ENCODE measurements around the gene CACNA2D3.

CACNA2D3 gene

GRCh38 chr3:54150864-54151467 is 28.6 kb downstream of the CACNA2D3 start:
- H3K36me3 ChIP-seq, result no peaks in the 10 kb centered on the region
- H3K4me3 ChIP-seq, result no peak overlapping the region
- H3K4me1 ChIP-seq, result peaks cover 0 to 7% (median 0%) of the 10 kb centered on the region in 4 donors
- H3K9me3 ChIP-seq, result no peaks in the 10 kb centered on the region
- H3K27ac ChIP-seq, result no peak overlapping the region
- no peak for DNase-seq
- intact Hi-C loops (cut with DNase I; ENCODE audit: low total_unique reads), result no loop called here
- no peak for TF ChIP-seq CTCF (IDR thresholded peaks at IDR 0.05)
- peaks cover 0 to 11% of the 10 kb centered on the region in 2 donors for H3K27me3 ChIP-seq

GRCh38 chr3:54153477-54153876 is 31.1 kb downstream of the CACNA2D3 start:
- DNase-seq, result no peak
- no peaks in the 10 kb centered on the region for H3K36me3 ChIP-seq
- H3K4me1 ChIP-seq, result no peaks in the 10 kb centered on the region
- no peak overlapping the region for H3K27ac ChIP-seq
- no peak for TF ChIP-seq CTCF (IDR thresholded peaks at IDR 0.05)
- H3K9me3 ChIP-seq, result no peaks in the 10 kb centered on the region
- intact Hi-C loops (cut with DNase I; ENCODE audit: low total_unique reads), result no loop called here
- H3K4me3 ChIP-seq, result no peak overlapping the region
- H3K27me3 ChIP-seq, result no peaks in the 10 kb centered on the region

GRCh38 chr3:54157860-54158259 is 35.5 kb downstream of the CACNA2D3 start:
- Histone ChIP-seq H3K4me1 (no peaks in the 10 kb centered on the region), H3K36me3 (no peaks in the 10 kb centered on the region), H3K4me3 (no peak overlapping the region), H3K27me3 (no peaks in the 10 kb centered on the region), H3K27ac (no peak overlapping the region), H3K9me3 (no peaks in the 10 kb centered on the region)
- intact Hi-C loops (cut with DNase I; ENCODE audit: low total_unique reads), result no loop called here
- TF ChIP-seq CTCF (IDR thresholded peaks at IDR 0.05), result no peak
- DNase-seq, result no peak

- Histone ChIP-seq H3K27ac (no peak overlapping the region), H3K9me3 (no peaks in the 10 kb centered on the region), H3K36me3 (no peaks in the 10 kb centered on the region), H3K27me3 (no peaks in the 10 kb centered on the region), H3K4me1 (no peaks in the 10 kb centered on the region), H3K4me3 (no peak overlapping the region)
- intact Hi-C loops (cut with DNase I; ENCODE audit: low total_unique reads), result no loop called here
- DNase-seq, result no peak
- no peak for TF ChIP-seq CTCF (IDR thresholded peaks at IDR 0.05)
Measured at GRCh38 chr3:54159917-54160316, 37.6 kb downstream of the CACNA2D3 start.

GRCh38 chr3:54163441-54163840 is 41.1 kb downstream of the CACNA2D3 start:
- H3K36me3 ChIP-seq, result no peaks in the 10 kb centered on the region
- DNase-seq, result no peak
- H3K27ac ChIP-seq, result no peak overlapping the region
- no peaks in the 10 kb centered on the region for H3K4me1 ChIP-seq
- intact Hi-C loops (cut with DNase I; ENCODE audit: low total_unique reads), result no loop called here
- TF ChIP-seq CTCF (IDR thresholded peaks at IDR 0.05), result no peak
- H3K4me3 ChIP-seq, result no peak overlapping the region
- H3K9me3 ChIP-seq, result no peaks in the 10 kb centered on the region
- H3K27me3 ChIP-seq, result no peaks in the 10 kb centered on the region
